Endothelial cell of umbilical vein (primary cell): ENCODE measurements around the gene TBCD. TPM values are rescaled to one million over a fixed set of nuclear protein-coding genes. Genes with fewer than 3 reads are reported as not detected.

Source experiments
- BruUV-seq: library from RNA; stranded (reverse); fragments of 400-500 nt; replicated peaks from 2 replicates; lab custom pipeline; 2021; lab: Mats Ljungman, UMichigan
- CTCF ChIA-PET: fragments of 300-600, 350-600 bp; sonication (Branson Sonifier 250); formaldehyde crosslinking; loops from one replicate; lab custom pipeline; 2021; ENCODE audit warnings: antibody characterized with exemption, inconsistent platforms; lab: Charles Lee
- POLR2A ChIA-PET: fragments of 300-600, 350-600 bp; sonication (Branson Sonifier 250); formaldehyde crosslinking; loops from one replicate; lab custom pipeline; 2021; ENCODE audit warnings: antibody characterized with exemption, inconsistent platforms; lab: Charles Lee
- DNase-seq: peaks from one replicate; pipeline ENCODE4 v3.0.0-alpha.2; 2011; ENCODE audit warnings: low read depth, low spot score
- FAIRE-seq: peaks from 2 replicates; lab custom pipeline; 2011; peaks lifted over from hg19 to GRCh38; lab: Jason Lieb, UNC
- H2AFZ ChIP-seq: 2 replicates; pipeline ENCODE4 v1.6.0; 2012; ENCODE audit warnings: low read depth, low read length, control low read depth, inconsistent platforms
- H3K27ac ChIP-seq: 2 replicates; pipeline ENCODE4 v1.5.1; 2011; ENCODE audit warnings: low read depth, mild to moderate bottlenecking, control low read depth, low read length, moderate library complexity; ENCODE audit not compliant: insufficient read depth
- H3K27me3 ChIP-seq, 2 experiments: 2 replicates each; pipeline versions ENCODE4 v1.6.0 to v1.6.1; 2011; ENCODE audit warnings: low read length in 2 of 2, mixed read lengths in 1 of 2; ENCODE audit not compliant: control insufficient read depth in 2 of 2, insufficient read depth in 2 of 2
- H3K36me3 ChIP-seq, 2 experiments: 2 replicates in 1 of 2; 3 replicates in 1 of 2; pipeline ENCODE4 v1.5.1; 2011; ENCODE audit warnings: low read length in 2 of 2, mild to moderate bottlenecking in 1 of 2, moderate library complexity in 1 of 2; ENCODE audit not compliant: control insufficient read depth in 2 of 2, insufficient read depth in 2 of 2; ENCODE audit errors: extremely low read depth in 1 of 2
- H3K4me1 ChIP-seq: 3 replicates; pipeline ENCODE4 v1.5.1; 2011; ENCODE audit warnings: mild to moderate bottlenecking, low read length; ENCODE audit not compliant: control insufficient read depth, insufficient read depth; ENCODE audit errors: extremely low read depth
- H3K4me2 ChIP-seq: 2 replicates; pipeline ENCODE4 v1.6.1; 2011; ENCODE audit warnings: low read length, control low read depth, mixed read lengths; ENCODE audit not compliant: insufficient read depth
- H3K4me3 ChIP-seq, 3 experiments: fragments of 200-600 bp in 1 of 3; sonication (generic), shearing (Covaris generic) in 1 of 3; replicated peaks in 1 of 3; 2 replicates each; pipeline ENCODE4 v1.5.1; 2011 to 2016; ENCODE audit warnings: control low read depth in 3 of 3, low read length in 3 of 3, mild to moderate bottlenecking in 2 of 3, inconsistent platforms in 1 of 3, low read depth in 1 of 3, moderate library complexity in 1 of 3; ENCODE audit not compliant: insufficient read depth in 1 of 3
- H3K79me2 ChIP-seq: 2 replicates; pipeline ENCODE4 v1.6.0; 2012; ENCODE audit warnings: low read length, inconsistent platforms; ENCODE audit not compliant: control insufficient read depth, insufficient read depth
- H3K9ac ChIP-seq: replicated peaks from 2 replicates; pipeline ENCODE3; 2011; ENCODE audit warnings: low read length, control low read depth; ENCODE audit not compliant: insufficient read depth; ENCODE audit errors: extremely low read depth
- H3K9me1 ChIP-seq: replicated peaks from 3 replicates; pipeline ENCODE4 v1.6.0; 2011; ENCODE audit warnings: mild to moderate bottlenecking, low read length; ENCODE audit not compliant: control insufficient read depth, insufficient read depth; ENCODE audit errors: extremely low read depth
- H3K9me3 ChIP-seq: replicated peaks from 2 replicates; pipeline ENCODE4 v1.5.1; 2012; ENCODE audit warnings: low read length, inconsistent platforms; ENCODE audit not compliant: control insufficient read depth, insufficient read depth
- H4K20me1 ChIP-seq: replicated peaks from 2 replicates; pipeline ENCODE3; 2011; ENCODE audit warnings: mild to moderate bottlenecking, low read length; ENCODE audit not compliant: control insufficient read depth, insufficient read depth; ENCODE audit errors: extremely low read depth
- CTCF ChIP-seq, 2 donors: IDR thresholded peaks; 1 replicate in 1 of 2; 2 replicates in 1 of 2; pipeline ENCODE4 v1.5.1; 2011; ENCODE audit warnings: low read length in 2 of 2, mild to moderate bottlenecking in 2 of 2, moderate library complexity in 2 of 2, control low read depth in 1 of 2, inconsistent platforms in 1 of 2, low read depth in 1 of 2; ENCODE audit not compliant: insufficient read depth in 1 of 2; ENCODE audit errors: extremely low read depth in 1 of 2
- EZH2 ChIP-seq: IDR thresholded peaks from 2 replicates; pipeline ENCODE4 v1.6.1; 2012; ENCODE audit warnings: borderline replicate concordance, low read depth, mild to moderate bottlenecking, moderate library complexity, low read length, inconsistent platforms; ENCODE audit not compliant: severe bottlenecking
- FOS ChIP-seq: IDR thresholded peaks from 2 replicates; pipeline ENCODE4 v1.6.1; 2011; ENCODE audit warnings: mild to moderate bottlenecking, low read length, moderate library complexity, borderline replicate concordance; ENCODE audit not compliant: insufficient read depth
- GATA2 ChIP-seq: IDR thresholded peaks from 2 replicates; pipeline ENCODE4 v1.7.0; 2011; ENCODE audit warnings: low read depth, mild to moderate bottlenecking, moderate library complexity, mixed read lengths, low read length; ENCODE audit not compliant: insufficient read length, insufficient read depth
- JUN ChIP-seq: IDR thresholded peaks from 2 replicates; pipeline ENCODE4 v1.6.1; 2011; ENCODE audit warnings: borderline replicate concordance, low read depth; ENCODE audit not compliant: insufficient read length, insufficient read depth
- MYC ChIP-seq: IDR thresholded peaks from one replicate; pipeline ENCODE4 v1.6.1; 2011; ENCODE audit warnings: mild to moderate bottlenecking, low read depth, low read length
- POLR2A ChIP-seq: IDR thresholded peaks from 2 replicates; pipeline ENCODE4 v1.6.1; 2012; ENCODE audit warnings: low read depth, mild to moderate bottlenecking, control low read depth, low read length
- POLR2AphosphoS5 ChIP-seq: IDR thresholded peaks from 2 replicates; pipeline ENCODE4 v1.6.1; 2012; ENCODE audit warnings: low read depth, mild to moderate bottlenecking, control low read depth, low read length, moderate library complexity; ENCODE audit not compliant: insufficient read depth
- dilution Hi-C: fragments of 300-500 bp; cut with MboI; formaldehyde crosslinking; loops from one replicate; pipeline ENCODE4 v1.15.0; 2019; ENCODE audit warnings: low sequenced_read_pairs; ENCODE audit not compliant: extremely low pct_ligation_motif_present
- intact Hi-C: fragments of 100-400 bp; cut with micrococcal nuclease; formaldehyde crosslinking; loops from one replicate; pipeline ENCODE4 v1.10.0; 2022
- polyA plus RNA-seq, 4 experiments: library from polyadenylated mRNA; depleted of rRNA in 3 of 4; stranded (reverse) in 3 of 4; unstranded in 1 of 4; fragments of >200 nt; gene quantifications; 2 replicates each; pipeline versions ENCODE4 v1.2.1 to v1.2.3, GENCODE V29; 2011 to 2012; ENCODE audit warnings: missing spikeins in 1 of 4
- total RNA-seq: library from RNA; stranded (reverse); gene quantifications from 2 replicates; pipeline ENCODE4 v1.2.3, GENCODE V29; 2021
- TF ChIP-seq, protein P1 (sequence below): IDR thresholded peaks from 2 replicates; pipeline ENCODE4 v1.6.1; 2011; ENCODE audit not compliant: insufficient read depth, insufficient read length

Gene TBCD
- total and polyA plus RNA-seq, 2 donors (not counting 3 experiments of a cell fraction or from before 2014, with no cell fraction given): 121 to 145 TPM

DNA sequence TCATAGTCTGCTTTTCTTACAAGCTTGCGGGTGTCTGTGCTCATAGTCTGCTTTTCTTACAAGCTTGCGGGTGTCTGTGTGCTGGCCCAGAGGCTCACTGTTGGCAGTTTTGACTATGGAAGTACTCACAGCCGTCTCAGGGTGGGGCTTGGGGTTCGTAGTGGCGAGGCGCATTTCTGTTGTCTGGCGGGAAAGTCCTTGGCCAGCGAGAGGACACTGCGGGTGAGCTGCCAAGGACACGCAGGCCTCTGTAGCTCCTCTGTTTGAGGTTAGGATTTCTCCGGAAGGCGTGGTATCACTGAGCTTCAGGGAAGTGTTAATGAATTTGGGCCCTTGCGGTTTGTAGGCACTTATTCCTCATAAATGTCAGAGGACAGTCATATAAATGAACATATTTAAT is 13.5 kb downstream of the TBCD start:
- Histone ChIP-seq H3K27me3 (no peaks in the 10 kb centered on the region), H3K9me1 (no peaks in the 10 kb centered on the region), H3K36me3 (peaks cover 5 to 10% of the 10 kb centered on the region in 2 experiments), H3K4me2 (no peak overlapping the region), H3K9ac (no peak overlapping the region), H3K9me3 (no peaks in the 10 kb centered on the region), H3K79me2 (peaks cover 7% of the 10 kb centered on the region), H4K20me1 (peaks cover 3% of the 10 kb centered on the region), H3K4me3 (no peak overlapping the region), H3K27ac (no peak overlapping the region), H3K4me1 (no peaks in the 10 kb centered on the region), H2AFZ (no peak overlapping the region)
- POLR2A ChIA-PET: no interaction called here
- no peak for DNase-seq
- BruUV-seq: no TSS peak
- no peak for FAIRE-seq
- dilution Hi-C loops: no loop called here
- TF ChIP-seq, protein P1, sequence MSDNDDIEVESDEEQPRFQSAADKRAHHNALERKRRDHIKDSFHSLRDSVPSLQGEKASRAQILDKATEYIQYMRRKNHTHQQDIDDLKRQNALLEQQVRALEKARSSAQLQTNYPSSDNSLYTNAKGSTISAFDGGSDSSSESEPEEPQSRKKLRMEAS: no peak
- TF ChIP-seq JUN (no peak), CTCF (IDR thresholded peaks at IDR 0.05; ENCODE audit: extremely low read depth in 1 of 2, insufficient read depth in 1 of 2, low read depth in 1 of 2, low read length in 2 of 2) (no peak), FOS (no peak), POLR2AphosphoS5 (no peak), GATA2 (no peak), MYC (no peak), EZH2 (no peak), POLR2A (no peak)
- intact Hi-C loops: no loop called here
- CTCF ChIA-PET: interaction anchor here (1.2 to 2.2 kb wide), 4 partner anchors 12 to 413 kb away, joined by 4 to 14 read pairs (median 6); no protein-coding TSS in a partner anchor
